ENCODE results near the gene TMOD1. TPM values are rescaled to one million over a fixed set of nuclear protein-coding genes. Genes with fewer than 3 reads are reported as not detected.

TMOD1 gene
- total RNA-seq, 1 donor from 2014 or later, result 10.1 TPM

GRCh38 chr9:97504381-97505216, 3.1 kb downstream of the TMOD1 start:
- H3K27me3 Mint-ChIP-seq, result peaks cover 32% of the 10 kb centered on the region

GRCh38 chr9:97505845-97506244, 4.4 kb downstream of the TMOD1 start:
- no peaks in the 10 kb centered on the region for H3K9me3 Mint-ChIP-seq (ENCODE audit: low read depth)
- H3K27ac Mint-ChIP-seq, result no peak overlapping the region
- TF ChIP-seq CTCF (IDR thresholded peaks at IDR 0.05; ENCODE audit: unreplicated experiment), result no peak
- H3K27me3 Mint-ChIP-seq, result peaks cover 20% of the 10 kb centered on the region
- no peak overlapping the region for H3K4me3 Mint-ChIP-seq (ENCODE audit: low read depth)
- no peaks in the 10 kb centered on the region for H3K36me3 Mint-ChIP-seq (ENCODE audit: insufficient read depth)
- no peak for DNase-seq (ENCODE audit: low spot score, unreplicated experiment)
- peaks cover 31% of the 10 kb centered on the region for H3K4me1 Mint-ChIP-seq (ENCODE audit: low read depth)

More at GRCh38 chr9:97504381-97505216, 3.1 kb downstream of the TMOD1 start:
- H3K9me3 Mint-ChIP-seq (ENCODE audit: low read depth), result no peaks in the 10 kb centered on the region
- H3K36me3 Mint-ChIP-seq (ENCODE audit: insufficient read depth), result no peaks in the 10 kb centered on the region
- no peak for DNase-seq (ENCODE audit: low spot score, unreplicated experiment)
- peak overlapping the region; percentile 25 for H3K4me3 Mint-ChIP-seq (ENCODE audit: low read depth)
- TF ChIP-seq CTCF (IDR thresholded peaks at IDR 0.05; ENCODE audit: unreplicated experiment), result no peak
- H3K4me1 Mint-ChIP-seq (ENCODE audit: low read depth), result peaks cover 31% of the 10 kb centered on the region
- peak overlapping the region; percentile 91 for H3K27ac Mint-ChIP-seq

GRCh38 chr9:97506306-97506705, 4.8 kb downstream of the TMOD1 start:
- H3K9me3 Mint-ChIP-seq (ENCODE audit: low read depth), result no peaks in the 10 kb centered on the region
- H3K27me3 Mint-ChIP-seq, result peaks cover 16% of the 10 kb centered on the region
- TF ChIP-seq CTCF (IDR thresholded peaks at IDR 0.05; ENCODE audit: unreplicated experiment), result no peak

GRCh38 chr9:97506787-97507186, 5.3 kb downstream of the TMOD1 start:
- Mint-ChIP-seq H3K9me3 (ENCODE audit: low read depth) (no peaks in the 10 kb centered on the region), H3K36me3 (ENCODE audit: insufficient read depth) (peaks cover under 1% of the 10 kb centered on the region), H3K4me1 (ENCODE audit: low read depth) (peaks cover 28% of the 10 kb centered on the region), H3K27me3 (peaks cover 16% of the 10 kb centered on the region), H3K4me3 (ENCODE audit: low read depth) (no peak overlapping the region), H3K27ac (no peak overlapping the region)
- TF ChIP-seq CTCF (IDR thresholded peaks at IDR 0.05; ENCODE audit: unreplicated experiment), result no peak
- DNase-seq (ENCODE audit: low spot score, unreplicated experiment), result no peak

More at GRCh38 chr9:97506306-97506705, 4.8 kb downstream of the TMOD1 start:
- peaks cover 28% of the 10 kb centered on the region for H3K4me1 Mint-ChIP-seq (ENCODE audit: low read depth)
- no peak overlapping the region for H3K27ac Mint-ChIP-seq
- no peaks in the 10 kb centered on the region for H3K36me3 Mint-ChIP-seq (ENCODE audit: insufficient read depth)
- no peak for DNase-seq (ENCODE audit: low spot score, unreplicated experiment)
- H3K4me3 Mint-ChIP-seq (ENCODE audit: low read depth), result no peak overlapping the region

GRCh38 chr9:97507428-97507984, 6.0 kb downstream of the TMOD1 start:
- no peak for TF ChIP-seq CTCF (IDR thresholded peaks at IDR 0.05; ENCODE audit: unreplicated experiment)
- peaks cover 16% of the 10 kb centered on the region for H3K27me3 Mint-ChIP-seq
- peaks cover 27% of the 10 kb centered on the region for H3K4me1 Mint-ChIP-seq (ENCODE audit: low read depth)
- H3K4me3 Mint-ChIP-seq (ENCODE audit: low read depth), result no peak overlapping the region
- no peaks in the 10 kb centered on the region for H3K9me3 Mint-ChIP-seq (ENCODE audit: low read depth)
- no peak for DNase-seq (ENCODE audit: low spot score, unreplicated experiment)
- H3K36me3 Mint-ChIP-seq (ENCODE audit: insufficient read depth), result peaks cover 4% of the 10 kb centered on the region
- no peak overlapping the region for H3K27ac Mint-ChIP-seq

Data from progenitor cell of endocrine pancreas (in vitro differentiated cells).